AG20443 (cell line): ENCODE measurements around the gene PRPF38B.

Source experiments
- DNase-seq: peaks from one replicate; pipeline ENCODE4 v3.0.0; 2012; ENCODE audit warnings: low spot score, mixed read lengths

PRPF38B gene

GRCh38 chr1:108717774-108718316, 25.7 kb downstream of the PRPF38B start:
- no peak for DNase-seq

GRCh38 chr1:108718927-108719655, 27.0 kb downstream of the PRPF38B start:
- DNase-seq = no peak

GRCh38 chr1:108719656-108720435, 27.7 kb downstream of the PRPF38B start:
- DNase-seq = peak; percentile 85

- no peak for DNase-seq
These were observed 30.2 kb downstream of the PRPF38B start for GRCh38 chr1:108722292-108722691.

GRCh38 chr1:108725906-108726305, 33.8 kb downstream of the PRPF38B start:
- DNase-seq = no peak

GRCh38 chr1:108728327-108728923, 36.3 kb downstream of the PRPF38B start:
- no peak for DNase-seq

- no peak for DNase-seq
These were observed 37.4 kb downstream of the PRPF38B start for GRCh38 chr1:108729481-108729880.

GRCh38 chr1:108732398-108732797, 40.3 kb downstream of the PRPF38B start:
- no peak for DNase-seq

- DNase-seq = no peak
These were observed 42.2 kb downstream of the PRPF38B start for GRCh38 chr1:108734171-108734865.

GRCh38 chr1:108742253-108742652, 50.1 kb downstream of the PRPF38B start:
- DNase-seq = no peak

GRCh38 chr1:108745980-108746381, 53.9 kb downstream of the PRPF38B start:
- DNase-seq = no peak

GRCh38 chr1:108746382-108747170, 54.5 kb downstream of the PRPF38B start, which contains the start of gene STXBP3:
Gene STXBP3, plus strand, starts transcription at chr1:108746674. Its CDS starts 64 bp downstream, at chr1:108746738.
- DNase-seq = peak; percentile 99

GRCh38 chr1:108747171-108747850, 55.2 kb downstream of the PRPF38B start:
- DNase-seq = peak; percentile 92

GRCh38 chr1:108747898-108748297, 55.8 kb downstream of the PRPF38B start:
- DNase-seq = no peak

- no peak for DNase-seq
These were observed 57.0 kb downstream of the PRPF38B start for GRCh38 chr1:108749081-108749480.

GRCh38 chr1:108750476-108751181, 58.5 kb downstream of the PRPF38B start:
- DNase-seq = no peak
